ENCODE measurements around the gene BRD3OS. TPM values are rescaled to one million over a fixed set of nuclear protein-coding genes. Genes with fewer than 3 reads are reported as not detected.

BRD3OS gene
- total RNA-seq, 6 donors from 2014 or later, result 7.0 to 17.8 (median 11.6) TPM

- no peaks in the 10 kb centered on the region for H3K27me3 ChIP-seq
- H3K4me1 ChIP-seq, result no peaks in the 10 kb centered on the region
- peaks cover 24 to 99% (median 89%) of the 10 kb centered on the region in 4 donors for H3K36me3 ChIP-seq
- TF ChIP-seq POLR2AphosphoS5 (IDR thresholded peaks at IDR 0.05) (no peak), EP300 (IDR thresholded peaks at IDR 0.05) (no peak), CTCF (IDR thresholded peaks at IDR 0.05) (no peak)
- WGBS, 2 donors, result 93 to 100% methylated on average over 5 to 20 of the region's 21 CpGs
- ATAC-seq (ENCODE audit: low FRiP score in 2 of 2) (no peak), DNase-seq (peak in 1 of 2 donors; percentile 70)
- H3K9me3 ChIP-seq, result no peaks in the 10 kb centered on the region
- H3K4me3 ChIP-seq, result no peak overlapping the region
- H3K27ac ChIP-seq, result no peak overlapping the region
Observed at GRCh38 chr9:134046894-134047681, 21.8 kb downstream of the BRD3OS start.

DNA sequence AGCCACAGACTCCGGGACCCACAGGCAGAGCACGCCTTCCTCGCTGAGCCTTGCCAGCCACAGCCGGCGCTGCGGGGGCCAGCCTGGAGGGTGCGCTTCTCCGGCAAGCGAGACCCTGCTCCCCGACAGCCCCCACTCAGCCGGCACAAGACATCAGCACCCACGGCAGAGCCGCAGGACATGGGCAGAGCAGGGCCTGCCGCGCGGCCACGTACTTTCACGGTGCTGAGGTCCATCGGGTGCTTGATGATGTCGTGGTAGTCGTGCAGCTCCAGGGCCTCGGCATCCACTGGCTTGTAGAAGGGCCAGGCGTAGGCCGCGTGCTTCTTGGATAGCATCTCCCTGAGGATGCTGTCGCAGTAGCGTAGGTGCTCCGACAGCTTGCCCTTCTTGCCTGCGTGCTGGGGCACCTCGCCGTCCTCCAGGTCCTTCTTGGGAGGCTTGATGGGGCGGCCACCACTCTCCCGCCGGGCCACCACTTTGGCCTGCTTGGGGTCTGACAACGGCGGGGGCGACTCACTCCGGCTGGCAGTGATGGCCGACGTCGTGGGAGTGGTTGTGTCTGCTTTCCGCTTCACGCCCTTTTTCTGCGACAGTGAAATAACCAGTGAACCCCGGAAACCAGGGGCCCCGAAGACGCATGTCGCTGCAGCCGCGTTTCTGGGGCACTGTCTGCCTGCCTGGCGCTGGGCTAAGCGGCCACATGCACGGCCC lies 22.7 kb downstream of the BRD3OS start:
- Histone ChIP-seq H3K27me3 (no peaks in the 10 kb centered on the region), H3K4me3 (no peak overlapping the region), H3K27ac (no peak overlapping the region), H3K4me1 (no peaks in the 10 kb centered on the region), H3K36me3 (peaks cover 24 to 100% (median 92%) of the 10 kb centered on the region in 4 donors), H3K9me3 (no peaks in the 10 kb centered on the region)
- ATAC-seq (ENCODE audit: low FRiP score in 2 of 2) (no peak), DNase-seq (peak in 1 of 2 donors; percentile 77)
- TF ChIP-seq POLR2A (IDR thresholded peaks at IDR 0.05), result no peak
- TF ChIP-seq CTCF (IDR thresholded peaks at IDR 0.05), result no peak
- TF ChIP-seq EP300 (IDR thresholded peaks at IDR 0.05), result no peak
- no peak for TF ChIP-seq POLR2AphosphoS5 (IDR thresholded peaks at IDR 0.05)
- WGBS, 2 donors, result 94 to 96% methylated on average over 29 to 45 of the region's 53 CpGs

GRCh38 chr9:134048582-134048968 lies 23.3 kb downstream of the BRD3OS start:
- TF ChIP-seq POLR2A (IDR thresholded peaks at IDR 0.05) (no peak), EP300 (IDR thresholded peaks at IDR 0.05) (no peak)
- Histone ChIP-seq H3K9me3 (no peaks in the 10 kb centered on the region), H3K4me3 (no peak overlapping the region), H3K4me1 (no peaks in the 10 kb centered on the region), H3K36me3 (peaks cover 24 to 99% (median 93%) of the 10 kb centered on the region in 4 donors), H3K27me3 (no peaks in the 10 kb centered on the region), H3K27ac (no peak overlapping the region)
- ATAC-seq (ENCODE audit: low FRiP score in 2 of 2), result no peak
- no peak for DNase-seq
- 85 to 93% methylated on average over 6 to 10 of the region's 12 CpGs for WGBS, 2 donors

GRCh38 chr9:134049236-134049635 lies 24.0 kb downstream of the BRD3OS start:
- TF ChIP-seq POLR2A (IDR thresholded peaks at IDR 0.05) (no peak), EP300 (IDR thresholded peaks at IDR 0.05) (no peak), POLR2AphosphoS5 (IDR thresholded peaks at IDR 0.05) (no peak), CTCF (IDR thresholded peaks at IDR 0.05) (no peak)
- H3K27me3 ChIP-seq, result no peaks in the 10 kb centered on the region
- no peak overlapping the region for H3K27ac ChIP-seq
- DNase-seq, result peak in 1 of 2 donors; percentile 84
- no peak for ATAC-seq (ENCODE audit: low FRiP score in 2 of 2)
- H3K36me3 ChIP-seq, result peaks cover 24 to 92% (median 87%) of the 10 kb centered on the region in 4 donors
- H3K9me3 ChIP-seq, result no peaks in the 10 kb centered on the region
- H3K4me3 ChIP-seq, result no peak overlapping the region
- no peaks in the 10 kb centered on the region for H3K4me1 ChIP-seq
- WGBS, 2 donors, result 88 to 90% methylated on average over 13 to 16 of the region's 20 CpGs

DNA sequence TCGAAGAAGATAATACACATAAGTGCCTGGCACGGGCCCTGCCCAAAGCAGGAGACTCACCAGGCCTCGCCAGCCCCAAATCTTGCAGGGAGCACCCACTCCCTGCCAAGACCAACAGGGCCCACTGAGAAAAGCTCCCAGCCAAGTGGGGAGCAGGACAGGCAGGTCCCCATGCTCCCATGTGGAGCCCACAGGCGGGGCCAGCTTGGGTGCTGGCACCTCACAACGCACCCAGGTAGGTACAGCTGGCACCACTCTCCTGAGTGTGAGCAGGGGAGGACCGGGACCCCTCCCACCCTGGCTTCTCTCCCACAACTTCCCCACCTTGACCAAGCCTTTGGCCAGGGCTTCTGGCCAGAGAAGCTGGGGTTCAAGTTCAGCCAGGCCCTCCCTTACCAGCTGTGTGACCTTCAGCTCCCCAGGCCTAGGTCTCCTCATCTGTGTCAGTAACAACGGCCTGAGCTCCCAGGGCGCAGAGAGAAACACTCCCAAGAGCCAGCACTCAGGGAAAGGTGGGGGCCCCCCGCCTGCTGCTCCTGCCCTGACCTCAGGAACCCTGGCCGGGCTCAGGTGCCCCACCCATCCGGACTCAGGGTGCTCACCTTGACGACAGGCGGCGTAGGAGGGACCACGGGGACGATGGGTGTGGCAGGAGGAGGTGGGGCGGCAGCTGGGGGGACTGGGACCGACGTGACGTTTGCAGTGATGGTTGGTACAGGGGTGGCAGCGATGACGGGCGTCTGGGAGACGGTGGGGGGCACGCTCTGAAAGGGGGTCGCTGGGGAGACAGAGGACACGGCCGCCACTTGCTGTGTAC lies 24.7 kb downstream of the BRD3OS start:
- TF ChIP-seq EP300 (IDR thresholded peaks at IDR 0.05) (no peak), POLR2AphosphoS5 (IDR thresholded peaks at IDR 0.05) (no peak), POLR2A (IDR thresholded peaks at IDR 0.05) (no peak), CTCF (IDR thresholded peaks at IDR 0.05) (no peak)
- H3K4me1 ChIP-seq, result peaks cover under 1 to 6% (median 1%) of the 10 kb centered on the region in 4 donors
- H3K27me3 ChIP-seq, result no peaks in the 10 kb centered on the region
- peak in 1 of 2 donors; percentile 66 for DNase-seq
- H3K4me3 ChIP-seq, result no peak overlapping the region
- no peak overlapping the region for H3K27ac ChIP-seq
- peaks cover 24 to 85% (median 80%) of the 10 kb centered on the region in 4 donors for H3K36me3 ChIP-seq
- H3K9me3 ChIP-seq, result no peaks in the 10 kb centered on the region
- no peak for ATAC-seq (ENCODE audit: low FRiP score in 2 of 2)
- WGBS, 2 donors, result 89 to 91% methylated on average over 12 to 14 of the region's 28 CpGs

Data from upper lobe of left lung (tissue), 6 donors.